Tibial nerve (tissue), 3 donors: ENCODE measurements around the gene KRTAP16-1.

ENCODE experiments used
- CTCF ChIP-seq, 5 experiments: fragments of 200-600 bp in 3 of 5; fragments of 450-650 bp in 2 of 5; sonication (generic) in 3 of 5; IDR thresholded peaks; one replicate each; pipeline ENCODE4 v1.5.1; 2016 to 2019; ENCODE audit warnings: antibody characterized with exemption in 5 of 5, mild to moderate bottlenecking in 3 of 5, moderate library complexity in 2 of 5
- POLR2A ChIP-seq, 2 donors: fragments of 450-650 bp; IDR thresholded peaks; one replicate each; pipeline ENCODE4 v1.6.1; 2017; ENCODE audit warnings: antibody characterized with exemption in 2 of 2, mild to moderate bottlenecking in 2 of 2, moderate library complexity in 2 of 2

- no peak for TF ChIP-seq CTCF (IDR thresholded peaks at IDR 0.05)
- no peak for TF ChIP-seq POLR2A (IDR thresholded peaks at IDR 0.05)
Observed at GRCh38 chr17:41304091-41304490, 5.0 kb downstream of the KRTAP16-1 start.
